Subcutaneous abdominal adipose tissue (tissue), 5 donors: ENCODE measurements around the gene INHBC.
A peak's percentile ranks its signal among the peaks of the same experiment; 100 is the strongest.

Experiments used
- H3K27ac ChIP-seq: one replicate; pipeline ENCODE4 v1.7.0; 2013; ENCODE audit warnings: low read depth, mild to moderate bottlenecking, inconsistent platforms, low read length, moderate library complexity
- H3K27me3 ChIP-seq, 5 donors: one replicate each; pipeline ENCODE4 v1.7.0; 2013; ENCODE audit warnings: low read length in 5 of 5, inconsistent platforms in 1 of 5; ENCODE audit not compliant: control insufficient read depth in 5 of 5, insufficient read depth in 4 of 5
- H3K36me3 ChIP-seq, 5 donors: one replicate each; pipeline ENCODE4 v1.7.0; 2013; ENCODE audit warnings: low read length in 5 of 5; ENCODE audit not compliant: control insufficient read depth in 5 of 5, insufficient read depth in 5 of 5
- H3K4me1 ChIP-seq, 5 donors: one replicate each; pipeline ENCODE4 v1.7.0; 2013; ENCODE audit warnings: low read length in 5 of 5, mild to moderate bottlenecking in 3 of 5, moderate library complexity in 1 of 5; ENCODE audit not compliant: control insufficient read depth in 5 of 5, insufficient read depth in 5 of 5
- H3K4me3 ChIP-seq, 5 donors: one replicate each; pipeline ENCODE4 v1.7.0; 2013; ENCODE audit warnings: low read length in 5 of 5, low read depth in 1 of 5
- H3K9ac ChIP-seq, 5 donors: one replicate each; pipeline ENCODE4 v1.7.0; 2013; ENCODE audit warnings: low read length in 5 of 5, mild to moderate bottlenecking in 4 of 5, moderate library complexity in 3 of 5
- H3K9me3 ChIP-seq, 5 donors: one replicate each; pipeline ENCODE4 v1.7.0; 2013; ENCODE audit warnings: low read length in 5 of 5; ENCODE audit not compliant: control insufficient read depth in 5 of 5
- donor health status: healthy.
- donor health status: healthy.
- donor health status: healthy.
- donor health status: healthy.
- donor health status: healthy.

INHBC gene

DNA sequence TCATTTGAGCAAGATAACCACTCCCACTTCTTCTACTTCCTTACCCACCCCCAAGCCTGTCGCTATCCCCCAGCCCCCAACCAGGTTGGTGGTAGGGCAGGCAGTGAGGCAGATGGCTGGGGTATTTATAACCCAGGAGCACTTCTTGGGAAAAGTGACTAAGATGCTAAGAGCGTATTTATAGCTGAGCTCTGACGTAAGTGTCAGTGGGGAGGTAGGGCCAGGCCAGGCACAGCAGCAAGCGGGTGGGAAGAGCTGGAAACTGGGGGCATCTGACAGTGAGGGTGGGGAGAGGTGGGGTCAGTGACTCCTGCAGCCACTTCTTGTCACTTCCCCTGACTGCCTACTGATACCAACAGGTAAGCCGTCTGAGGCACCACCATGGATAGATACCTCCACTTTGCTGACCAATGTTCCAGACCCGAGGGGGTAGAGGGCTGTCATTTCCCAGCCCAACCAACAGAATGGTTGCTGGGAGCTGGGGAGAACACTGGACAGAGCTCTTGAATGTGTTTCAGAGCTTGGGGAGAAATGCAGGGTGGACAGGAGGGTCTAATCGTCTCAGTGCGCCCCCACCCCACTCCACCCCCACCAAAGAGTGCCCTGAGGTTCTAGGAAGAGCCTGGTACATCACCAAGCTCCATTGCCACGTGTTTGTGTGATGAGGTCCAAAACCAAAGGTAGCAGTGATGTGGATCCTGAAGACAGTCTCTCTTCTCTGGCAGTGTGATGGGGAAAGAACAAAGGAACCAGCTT, 17.8 kb downstream of the INHBC start:
- H3K36me3 ChIP-seq, result no peaks in the 10 kb centered on the region
- peaks cover 0 to 5% (median 0%) of the 10 kb centered on the region in 5 donors for H3K4me1 ChIP-seq
- peaks cover 0 to 15% (median 6%) of the 10 kb centered on the region in 5 donors for H3K27me3 ChIP-seq
- no peak overlapping the region for H3K27ac ChIP-seq
- H3K9me3 ChIP-seq, result no peaks in the 10 kb centered on the region
- H3K9ac ChIP-seq, result no peak overlapping the region
- no peak overlapping the region for H3K4me3 ChIP-seq

DNA sequence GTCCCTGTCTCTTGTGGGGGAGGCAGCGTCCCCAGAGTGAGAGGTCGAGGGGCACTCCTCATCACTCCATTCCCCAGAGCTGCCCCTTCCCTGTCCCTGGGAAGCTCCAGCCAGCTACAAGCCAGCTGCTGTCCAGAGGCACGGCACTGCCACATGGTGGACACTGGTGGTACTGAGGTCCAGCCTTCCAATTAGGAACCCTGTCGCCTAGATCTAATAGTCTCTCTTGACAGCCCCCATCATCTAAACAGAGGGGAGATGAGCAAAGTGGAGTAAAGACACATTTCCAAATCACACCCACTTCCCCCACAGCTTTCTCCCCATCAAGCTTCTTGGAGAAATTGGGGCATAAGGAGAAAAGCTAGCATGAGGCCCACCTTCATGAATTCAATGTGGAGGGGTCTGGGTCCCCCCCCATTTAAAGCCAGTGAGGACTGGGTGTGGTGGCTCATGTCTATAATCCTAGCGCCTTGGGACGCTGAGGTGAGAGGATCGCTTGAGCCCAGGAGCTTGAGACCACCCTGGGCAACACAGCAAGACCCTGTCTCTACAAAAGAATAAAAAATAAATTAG, 18.4 kb downstream of the INHBC start:
- H3K9me3 ChIP-seq, result no peaks in the 10 kb centered on the region
- H3K4me1 ChIP-seq, result peaks cover 0 to 5% (median 0%) of the 10 kb centered on the region in 5 donors
- H3K27me3 ChIP-seq, result peaks cover 0 to 15% (median 6%) of the 10 kb centered on the region in 5 donors
- H3K27ac ChIP-seq, result no peak overlapping the region
- H3K4me3 ChIP-seq, result no peak overlapping the region
- H3K9ac ChIP-seq, result no peak overlapping the region
- H3K36me3 ChIP-seq, result no peaks in the 10 kb centered on the region

DNA sequence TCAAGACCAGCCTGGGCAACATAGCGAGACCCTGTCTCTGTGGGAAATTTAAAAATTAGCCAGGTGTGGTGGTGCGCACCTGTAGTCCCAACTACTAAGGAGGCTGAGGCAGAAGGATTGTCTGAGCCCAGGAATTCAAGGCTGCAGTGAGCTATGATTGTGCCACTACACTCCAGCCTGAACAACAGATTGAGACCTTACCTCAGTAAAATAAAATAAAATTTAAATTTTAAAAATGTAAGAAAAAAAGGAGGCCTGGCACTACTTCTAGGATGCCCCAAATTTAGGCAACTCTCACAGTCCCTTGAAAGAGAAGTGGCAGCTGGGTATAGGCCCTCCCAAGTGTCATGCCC, 19.6 kb downstream of the INHBC start:
- Histone ChIP-seq H3K4me1 (peaks cover 4 to 14% (median 8%) of the 10 kb centered on the region in 5 donors), H3K9me3 (no peaks in the 10 kb centered on the region), H3K27me3 (peaks cover 0 to 18% (median 6%) of the 10 kb centered on the region in 5 donors), H3K27ac (no peak overlapping the region), H3K9ac (no peak overlapping the region), H3K36me3 (no peaks in the 10 kb centered on the region), H3K4me3 (no peak overlapping the region)

DNA sequence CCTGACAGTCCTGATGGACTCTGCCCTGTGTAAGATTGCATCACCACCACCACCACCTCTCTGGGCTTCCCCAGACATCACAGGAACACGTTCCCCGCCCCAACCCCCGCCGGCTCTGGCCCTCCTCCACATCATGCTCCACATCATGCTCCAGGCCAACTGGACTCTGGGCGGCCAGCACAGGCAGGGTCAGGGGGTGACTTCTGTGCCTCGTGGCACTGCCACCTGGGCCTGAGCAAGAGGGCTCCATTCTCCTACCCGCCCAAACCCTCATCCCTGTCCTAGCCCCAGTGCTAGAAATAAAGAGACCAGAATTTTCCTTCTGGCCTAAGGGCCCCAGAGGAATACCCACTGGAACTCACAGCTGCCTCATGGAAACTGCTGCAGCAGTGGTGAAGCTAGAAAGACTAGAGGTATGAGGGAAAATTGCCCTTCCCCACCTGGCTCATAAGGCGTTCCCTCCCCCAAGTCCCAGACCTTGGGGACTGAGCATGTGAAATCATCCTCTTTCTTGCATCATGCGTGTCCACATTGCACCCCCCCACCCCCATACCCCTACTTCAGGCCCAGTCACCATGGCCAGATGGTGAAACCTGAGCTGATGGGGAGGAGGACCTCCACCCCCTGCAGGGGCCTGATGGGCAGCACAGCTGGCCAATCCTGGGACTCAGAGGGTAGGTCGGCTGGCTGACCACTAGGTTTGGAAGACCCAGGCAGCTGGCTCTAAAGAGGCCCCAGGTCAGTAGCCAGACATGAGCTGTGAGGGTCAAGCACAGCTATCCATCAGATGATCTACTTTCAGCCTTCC, 20.2 kb downstream of the INHBC start, which contains the start of gene INHBE:
Gene INHBE (plus strand): TSS at position 742 of the 808 bp plus-strand sequence. CDS start 230 bp downstream, outside the sequence.
- H3K9ac ChIP-seq, result no peak within 1 kb of the TSS
- peaks cover 5 to 17% (median 11%) of the 10 kb centered on the region in 5 donors for H3K4me1 ChIP-seq
- H3K27me3 ChIP-seq, result peaks cover 0 to 18% (median 6%) of the 10 kb centered on the region in 5 donors
- no peak within 1 kb of the TSS for H3K4me3 ChIP-seq
- H3K27ac ChIP-seq, result no peak within 1 kb of the TSS
- H3K36me3 ChIP-seq, result no peaks in the 10 kb centered on the region
- H3K9me3 ChIP-seq, result no peaks in the 10 kb centered on the region

DNA sequence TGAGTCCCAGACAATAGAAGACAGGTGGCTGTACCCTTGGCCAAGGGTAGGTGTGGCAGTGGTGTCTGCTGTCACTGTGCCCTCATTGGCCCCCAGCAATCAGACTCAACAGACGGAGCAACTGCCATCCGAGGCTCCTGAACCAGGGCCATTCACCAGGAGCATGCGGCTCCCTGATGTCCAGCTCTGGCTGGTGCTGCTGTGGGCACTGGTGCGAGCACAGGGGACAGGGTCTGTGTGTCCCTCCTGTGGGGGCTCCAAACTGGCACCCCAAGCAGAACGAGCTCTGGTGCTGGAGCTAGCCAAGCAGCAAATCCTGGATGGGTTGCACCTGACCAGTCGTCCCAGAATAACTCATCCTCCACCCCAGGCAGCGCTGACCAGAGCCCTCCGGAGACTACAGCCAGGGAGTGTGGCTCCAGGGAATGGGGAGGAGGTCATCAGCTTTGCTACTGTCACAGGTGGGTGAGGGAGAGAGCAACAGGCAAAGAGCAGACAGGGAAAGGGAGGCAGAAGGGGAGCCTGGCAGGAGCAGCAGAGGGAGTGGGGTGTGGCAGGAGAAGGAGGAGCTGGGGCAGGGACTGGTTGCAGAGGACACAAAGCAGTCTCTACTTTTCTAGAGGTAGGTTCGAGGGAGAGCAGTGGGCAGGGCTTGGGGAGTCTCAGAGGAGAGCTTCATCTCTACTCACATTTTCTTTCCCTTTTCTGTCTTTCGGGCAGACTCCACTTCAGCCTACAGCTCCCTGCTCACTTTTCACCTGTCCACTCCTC, 21.0 kb downstream of the INHBC start:
- Histone ChIP-seq H3K27me3 (peaks cover 0 to 20% (median 6%) of the 10 kb centered on the region in 5 donors), H3K9me3 (no peaks in the 10 kb centered on the region), H3K9ac (no peak overlapping the region), H3K4me1 (peaks cover 5 to 21% (median 16%) of the 10 kb centered on the region in 5 donors), H3K36me3 (no peaks in the 10 kb centered on the region), H3K27ac (no peak overlapping the region), H3K4me3 (no peak overlapping the region)

DNA sequence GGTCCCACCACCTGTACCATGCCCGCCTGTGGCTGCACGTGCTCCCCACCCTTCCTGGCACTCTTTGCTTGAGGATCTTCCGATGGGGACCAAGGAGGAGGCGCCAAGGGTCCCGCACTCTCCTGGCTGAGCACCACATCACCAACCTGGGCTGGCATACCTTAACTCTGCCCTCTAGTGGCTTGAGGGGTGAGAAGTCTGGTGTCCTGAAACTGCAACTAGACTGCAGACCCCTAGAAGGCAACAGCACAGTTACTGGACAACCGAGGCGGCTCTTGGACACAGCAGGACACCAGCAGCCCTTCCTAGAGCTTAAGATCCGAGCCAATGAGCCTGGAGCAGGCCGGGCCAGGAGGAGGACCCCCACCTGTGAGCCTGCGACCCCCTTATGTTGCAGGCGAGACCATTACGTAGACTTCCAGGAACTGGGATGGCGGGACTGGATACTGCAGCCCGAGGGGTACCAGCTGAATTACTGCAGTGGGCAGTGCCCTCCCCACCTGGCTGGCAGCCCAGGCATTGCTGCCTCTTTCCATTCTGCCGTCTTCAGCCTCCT, 21.6 kb downstream of the INHBC start:
- peaks cover 5 to 27% (median 22%) of the 10 kb centered on the region in 5 donors for H3K4me1 ChIP-seq
- no peak overlapping the region for H3K27ac ChIP-seq
- no peaks in the 10 kb centered on the region for H3K36me3 ChIP-seq
- no peak overlapping the region for H3K4me3 ChIP-seq
- no peaks in the 10 kb centered on the region for H3K9me3 ChIP-seq
- peaks cover 0 to 26% (median 8%) of the 10 kb centered on the region in 5 donors for H3K27me3 ChIP-seq
- no peak overlapping the region for H3K9ac ChIP-seq

DNA sequence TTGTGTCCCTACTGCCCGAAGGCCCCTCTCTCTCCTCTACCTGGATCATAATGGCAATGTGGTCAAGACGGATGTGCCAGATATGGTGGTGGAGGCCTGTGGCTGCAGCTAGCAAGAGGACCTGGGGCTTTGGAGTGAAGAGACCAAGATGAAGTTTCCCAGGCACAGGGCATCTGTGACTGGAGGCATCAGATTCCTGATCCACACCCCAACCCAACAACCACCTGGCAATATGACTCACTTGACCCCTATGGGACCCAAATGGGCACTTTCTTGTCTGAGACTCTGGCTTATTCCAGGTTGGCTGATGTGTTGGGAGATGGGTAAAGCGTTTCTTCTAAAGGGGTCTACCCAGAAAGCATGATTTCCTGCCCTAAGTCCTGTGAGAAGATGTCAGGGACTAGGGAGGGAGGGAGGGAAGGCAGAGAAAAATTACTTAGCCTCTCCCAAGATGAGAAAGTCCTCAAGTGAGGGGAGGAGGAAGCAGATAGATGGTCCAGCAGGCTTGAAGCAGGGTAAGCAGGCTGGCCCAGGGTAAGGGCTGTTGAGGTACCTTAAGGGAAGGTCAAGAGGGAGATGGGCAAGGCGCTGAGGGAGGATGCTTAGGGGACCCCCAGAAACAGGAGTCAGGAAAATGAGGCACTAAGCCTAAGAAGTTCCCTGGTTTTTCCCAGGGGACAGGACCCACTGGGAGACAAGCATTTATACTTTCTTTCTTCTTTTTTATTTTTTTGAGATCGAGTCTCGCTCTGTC, 22.3 kb downstream of the INHBC start:
- H3K36me3 ChIP-seq, result no peaks in the 10 kb centered on the region
- H3K9ac ChIP-seq, result no peak overlapping the region
- H3K9me3 ChIP-seq, result no peaks in the 10 kb centered on the region
- H3K4me1 ChIP-seq, result peaks cover 5 to 32% (median 27%) of the 10 kb centered on the region in 5 donors
- no peak overlapping the region for H3K27ac ChIP-seq
- H3K4me3 ChIP-seq, result no peak overlapping the region
- peaks cover 0 to 24% (median 9%) of the 10 kb centered on the region in 5 donors for H3K27me3 ChIP-seq

DNA sequence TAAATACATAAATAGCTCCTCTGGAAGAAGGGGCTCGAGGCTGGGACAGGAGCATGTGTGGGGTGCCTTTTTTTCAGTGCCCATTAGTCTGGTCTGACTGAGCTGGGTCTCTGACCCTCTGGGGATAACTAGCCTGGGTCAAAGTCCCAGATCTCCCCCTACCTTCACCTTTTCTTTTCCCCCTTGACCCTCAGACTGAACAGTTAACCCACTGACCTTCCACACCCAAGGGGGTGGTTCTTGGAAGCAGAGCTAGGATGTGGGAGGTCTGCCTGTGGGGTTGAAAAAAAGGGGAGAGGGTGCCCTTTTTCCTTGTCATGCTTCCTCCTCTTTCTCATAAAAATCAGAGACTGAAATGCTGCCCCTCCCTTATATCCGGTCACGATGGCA, 24.1 kb downstream of the INHBC start:
- H3K27ac ChIP-seq, result peak overlapping the region; percentile 74

More for the DNA sequence above, 24.1 kb downstream of the INHBC start:
- Histone ChIP-seq H3K27me3 (peaks cover 0 to 21% (median 6%) of the 10 kb centered on the region in 5 donors), H3K36me3 (no peaks in the 10 kb centered on the region), H3K9ac (peak overlapping the region; percentile 9 to 89 (median 72)), H3K4me1 (peaks cover 5 to 42% (median 36%) of the 10 kb centered on the region in 5 donors), H3K9me3 (no peaks in the 10 kb centered on the region), H3K4me3 (peak overlapping the region; percentile 86 to 99 (median 88))
